HL-60/S4 (cell line): ENCODE measurements around the gene KSR1.
"Not testable (repeated sequence)": the region's sequence is repeated elsewhere in the genome, so short reads cannot be mapped to it uniquely, and the experiment has no call there.

Experiments
- in situ Hi-C: fragments of 300-500 bp; cut with MboI; formaldehyde crosslinking; loops from 2 replicates; pipeline ENCODE4 v1.14.3; 2022; ENCODE audit warnings: low sequenced_read_pairs

KSR1 gene

DNA sequence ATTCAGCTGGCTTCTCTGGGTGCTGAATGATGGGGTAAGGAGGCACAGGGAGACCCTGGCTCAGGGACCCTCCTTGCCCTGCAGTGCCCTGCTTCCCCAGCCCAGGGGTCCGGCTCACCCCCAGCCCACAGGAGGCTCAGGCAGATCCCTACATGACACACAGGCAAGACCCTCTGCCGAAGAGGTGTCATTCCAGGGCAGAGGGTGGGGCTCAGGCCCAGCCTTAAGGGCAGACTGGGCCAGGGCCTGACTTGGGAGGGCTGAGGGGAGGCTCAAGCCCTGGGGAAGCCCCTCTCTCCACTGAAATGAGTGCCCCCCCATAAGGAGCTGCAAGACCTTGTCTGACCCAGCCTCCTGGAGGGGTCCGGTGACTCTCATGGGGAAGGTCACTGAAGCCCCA is 30.3 kb upstream of the KSR1 start:
- in situ Hi-C loops: no loop called here

DNA sequence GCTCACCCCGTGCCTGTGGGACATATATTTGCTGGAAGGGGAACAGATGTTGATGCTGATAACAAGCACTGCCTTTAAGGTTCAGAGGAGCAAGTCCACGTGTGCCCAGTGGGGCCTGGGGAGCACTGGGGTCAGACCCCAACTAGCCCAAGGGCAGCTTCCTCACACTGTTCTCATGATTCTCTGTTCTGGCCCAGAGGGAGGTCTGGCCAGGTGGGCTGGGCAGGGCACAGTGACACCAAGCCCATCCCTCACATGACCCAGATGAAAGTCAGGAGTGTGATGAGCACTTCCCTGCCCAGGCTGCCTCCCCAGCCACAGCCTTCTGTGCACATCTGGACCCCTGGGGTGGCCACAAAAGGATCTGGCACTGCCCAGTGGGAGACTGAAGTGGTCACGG is 29.8 kb upstream of the KSR1 start:
- in situ Hi-C loops: not testable (repeated sequence)

DNA sequence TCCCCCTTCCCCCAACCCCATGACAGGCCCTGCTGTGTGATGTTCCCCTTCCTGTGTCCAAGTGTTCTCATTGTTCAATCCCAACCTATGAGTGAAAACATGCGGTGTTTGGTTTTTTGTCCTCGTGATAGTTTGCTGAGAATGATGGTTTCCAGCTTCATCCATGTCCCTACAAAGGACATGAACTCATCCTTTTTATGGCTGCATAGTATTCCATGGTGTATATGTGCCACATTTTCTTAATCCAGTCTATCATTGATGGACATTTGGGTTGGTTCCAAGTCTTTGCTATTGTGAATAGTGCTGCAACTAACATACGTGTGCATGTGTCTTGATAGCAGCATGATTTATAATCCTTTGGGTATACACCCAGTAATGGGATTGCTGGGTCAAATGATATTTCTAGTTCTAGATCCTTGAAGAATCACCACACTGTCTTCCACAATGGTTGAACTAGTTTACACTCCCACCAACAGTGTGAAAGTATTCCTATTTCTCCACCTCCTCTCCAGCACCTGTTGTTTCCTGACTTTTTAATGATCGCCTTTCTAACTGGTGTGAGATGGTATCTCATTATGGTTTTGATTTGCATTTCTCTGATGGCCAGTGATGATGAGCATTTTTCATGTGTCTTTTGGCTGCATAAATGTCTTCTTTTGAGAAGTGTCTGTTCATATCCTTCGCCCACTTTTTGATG is 28.9 kb upstream of the KSR1 start:
- in situ Hi-C loops: not testable (repeated sequence)

DNA sequence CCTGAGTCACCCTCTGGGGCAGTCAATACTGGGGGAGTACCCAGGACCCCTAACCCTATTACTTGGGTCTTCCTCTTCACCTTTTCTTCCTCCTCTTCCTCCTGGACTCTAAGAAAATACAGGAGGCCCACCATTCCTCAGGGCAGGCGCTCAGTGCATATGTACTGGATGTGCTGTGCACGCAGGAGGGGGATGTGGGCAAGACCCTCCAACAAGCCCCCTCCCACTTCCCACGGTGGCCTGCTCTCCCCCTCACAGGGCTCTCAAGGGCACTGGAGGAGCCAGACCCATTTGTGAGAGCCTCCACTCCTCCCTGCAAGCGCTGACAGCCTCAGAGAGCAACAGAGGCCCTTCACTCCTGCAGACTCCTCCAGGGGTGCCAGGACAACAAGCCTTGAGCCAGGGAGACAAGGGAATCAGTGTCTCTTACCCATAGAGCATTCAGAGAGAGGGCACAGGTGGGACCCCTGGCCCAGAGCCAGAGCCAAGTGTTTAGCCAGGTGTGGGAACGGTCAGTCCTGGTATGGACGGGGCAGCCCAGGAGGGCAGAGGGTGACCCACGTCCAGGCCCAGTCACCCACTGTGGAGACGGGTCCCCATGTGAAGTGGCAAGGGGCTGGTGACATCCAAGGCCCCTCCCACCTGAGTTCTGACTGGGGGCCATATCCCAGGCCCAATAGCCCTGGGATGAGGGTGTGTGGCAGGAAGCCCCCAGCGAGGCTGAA is 27.3 kb upstream of the KSR1 start:
- in situ Hi-C loops: no loop called here

DNA sequence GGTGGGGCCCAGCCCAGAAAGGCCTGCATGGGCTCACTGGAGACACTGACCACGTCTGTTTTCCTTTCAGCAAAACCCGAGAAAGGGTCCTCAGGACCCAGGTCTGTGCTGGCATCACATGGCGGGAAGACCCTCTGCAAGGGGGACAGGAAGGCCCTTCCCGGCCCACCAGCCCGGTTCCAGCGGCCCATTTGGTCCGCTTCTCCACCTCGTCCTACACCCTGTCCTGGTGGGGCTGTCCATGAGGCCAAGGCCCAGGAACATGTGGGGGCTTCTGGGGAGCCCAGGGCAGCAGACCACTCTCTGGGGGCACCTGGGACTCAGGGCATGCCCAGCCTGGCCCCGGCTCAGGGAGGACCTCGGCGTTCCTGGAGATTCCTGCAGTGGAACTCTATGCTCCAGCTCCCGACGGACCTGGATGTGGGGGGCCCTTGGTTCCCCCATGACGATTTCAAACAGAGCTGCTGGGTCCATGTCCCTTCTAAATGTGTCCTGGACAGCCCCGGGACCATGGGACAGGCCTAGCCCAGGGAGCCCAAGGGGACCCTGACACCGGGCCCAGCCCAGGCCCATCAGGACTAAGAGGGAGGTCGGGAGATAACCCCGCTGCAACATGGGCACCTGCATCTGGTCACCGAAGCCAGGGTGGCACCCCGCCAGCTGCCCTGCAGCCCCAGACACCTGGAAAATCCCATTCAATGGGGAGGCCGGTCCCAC is 26.4 kb upstream of the KSR1 start:
- in situ Hi-C loops: no loop called here

DNA sequence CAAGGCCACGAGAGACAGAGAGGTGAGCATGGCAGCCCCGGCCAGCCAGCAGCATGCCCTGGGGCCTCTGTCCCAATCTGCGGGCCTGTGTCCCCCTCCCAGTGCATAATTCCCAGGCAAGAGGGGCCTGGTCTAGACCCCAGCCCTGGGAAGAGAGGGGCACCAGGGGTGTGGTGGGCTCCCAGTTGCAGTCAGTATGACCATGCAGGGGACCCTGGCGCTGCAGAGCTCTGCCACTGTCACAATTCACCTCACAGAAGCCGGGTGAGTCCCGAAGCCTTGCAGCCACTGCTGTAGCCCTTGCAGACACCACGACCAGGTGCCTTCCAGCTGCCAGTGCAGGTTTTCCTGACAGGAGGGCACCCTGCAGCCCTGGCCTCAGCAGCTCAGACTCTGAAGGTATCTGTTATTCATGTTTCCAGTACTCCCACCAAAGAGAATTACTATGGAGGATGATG is 25.8 kb upstream of the KSR1 start:
- in situ Hi-C loops: no loop called here

DNA sequence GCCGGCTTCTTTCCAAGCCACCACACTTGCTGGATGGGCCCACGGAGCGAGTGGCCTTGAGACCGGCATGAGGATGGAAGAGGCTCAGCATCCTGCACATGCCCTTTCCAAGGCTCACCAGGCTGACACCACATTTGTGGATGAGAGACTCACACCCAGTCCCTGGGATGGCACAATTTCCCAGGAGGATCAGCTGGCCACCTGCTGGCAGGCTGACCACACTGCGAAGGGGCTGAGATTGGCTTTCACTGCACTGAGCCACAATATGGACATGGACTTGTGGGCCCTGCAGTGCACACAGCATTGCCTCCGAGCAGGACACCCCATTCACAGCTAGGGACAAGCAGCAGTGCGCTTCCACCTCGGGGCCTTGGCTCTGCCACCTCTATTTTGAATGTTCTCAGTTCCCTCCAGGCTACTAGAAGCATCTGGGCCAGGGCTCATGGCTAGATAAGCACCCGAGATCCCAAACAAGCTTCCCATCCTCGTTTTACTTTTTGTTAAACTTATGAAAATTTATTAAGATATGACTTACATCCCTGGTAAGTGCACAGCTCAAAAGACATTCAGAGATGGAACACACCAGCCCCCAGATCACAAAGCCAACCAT is 25.3 kb upstream of the KSR1 start:
- in situ Hi-C loops: no loop called here

DNA sequence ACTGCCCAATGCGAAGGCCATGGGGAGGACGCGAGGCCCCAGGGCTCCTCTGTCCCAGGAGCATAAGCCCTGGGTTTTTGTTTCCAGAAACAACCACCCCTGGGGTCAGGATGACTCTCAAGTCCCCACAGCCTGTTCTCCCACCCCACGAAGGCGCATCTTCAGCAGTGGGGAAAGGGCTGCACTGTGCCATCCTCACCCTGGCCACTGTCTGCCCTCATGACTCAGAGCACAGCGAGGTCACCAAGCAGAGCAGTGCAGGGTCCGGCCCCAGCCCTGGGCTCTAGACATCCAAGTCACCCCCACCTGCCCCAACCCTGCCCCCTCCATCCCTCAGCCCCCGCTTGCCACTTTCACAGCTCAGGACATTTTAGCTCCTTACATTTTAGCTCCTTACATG is 22.7 kb upstream of the KSR1 start:
- in situ Hi-C loops: no loop called here

DNA sequence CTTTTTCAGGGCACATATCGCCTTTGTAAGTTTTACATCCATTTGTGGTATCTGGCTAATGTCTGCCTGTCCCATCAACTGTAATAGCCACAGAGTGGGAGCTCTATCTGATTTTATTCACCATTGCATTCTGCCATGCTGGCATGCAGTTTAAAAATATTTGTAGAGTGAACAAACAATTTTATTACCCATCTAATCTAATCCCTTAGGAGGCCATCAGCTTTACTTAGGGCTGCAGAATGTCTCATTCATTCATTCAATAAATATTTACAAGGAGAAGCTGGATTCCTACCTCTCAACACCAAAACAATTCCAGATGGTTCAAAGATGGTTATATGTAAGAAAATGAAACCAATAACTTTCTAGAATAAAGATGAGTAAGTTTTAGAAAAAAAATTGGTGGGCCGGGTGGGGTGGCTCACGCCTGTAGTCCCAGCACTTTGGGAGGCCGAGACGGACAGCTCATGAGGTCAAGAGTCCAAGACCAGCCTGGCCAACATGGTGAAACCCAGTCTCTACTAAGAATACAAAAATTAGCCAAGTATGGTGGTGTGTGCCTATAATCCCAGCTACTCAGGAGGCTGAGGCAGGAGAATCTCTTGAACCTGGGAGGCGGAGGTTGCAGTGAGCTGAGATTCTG is 20.7 kb upstream of the KSR1 start:
- in situ Hi-C loops: not testable (repeated sequence)

DNA sequence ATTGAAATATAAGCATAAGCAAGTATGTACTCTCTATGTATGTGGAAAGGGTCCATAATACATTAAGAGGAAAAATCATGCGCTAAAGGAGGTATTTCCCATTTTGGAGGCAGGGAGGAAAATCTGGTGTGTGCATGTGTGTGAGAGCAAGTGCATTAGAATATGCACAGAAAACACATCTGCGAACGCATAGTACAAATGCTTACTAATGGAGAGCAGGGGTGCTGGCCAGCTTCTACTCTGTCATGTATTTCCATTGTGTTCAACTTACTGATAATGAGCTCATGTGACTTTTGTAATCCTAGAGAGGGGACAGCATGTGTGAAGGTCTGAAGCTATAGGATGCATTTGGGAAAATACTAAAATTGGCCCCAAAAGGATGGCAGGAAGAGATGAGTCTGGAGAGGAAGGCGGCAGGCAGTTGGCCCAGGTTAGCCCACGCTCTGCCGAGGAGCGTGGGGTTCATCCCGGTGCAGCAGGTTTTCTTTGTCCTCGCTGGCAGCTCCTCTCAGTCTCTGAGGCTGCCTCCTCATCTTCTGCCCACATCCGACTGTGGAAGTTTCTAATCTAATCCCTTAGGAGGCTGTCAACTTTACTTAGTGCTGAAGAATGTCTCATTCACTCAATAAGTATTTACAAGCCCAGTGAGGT is 17.8 kb upstream of the KSR1 start:
- in situ Hi-C loops: no loop called here

DNA sequence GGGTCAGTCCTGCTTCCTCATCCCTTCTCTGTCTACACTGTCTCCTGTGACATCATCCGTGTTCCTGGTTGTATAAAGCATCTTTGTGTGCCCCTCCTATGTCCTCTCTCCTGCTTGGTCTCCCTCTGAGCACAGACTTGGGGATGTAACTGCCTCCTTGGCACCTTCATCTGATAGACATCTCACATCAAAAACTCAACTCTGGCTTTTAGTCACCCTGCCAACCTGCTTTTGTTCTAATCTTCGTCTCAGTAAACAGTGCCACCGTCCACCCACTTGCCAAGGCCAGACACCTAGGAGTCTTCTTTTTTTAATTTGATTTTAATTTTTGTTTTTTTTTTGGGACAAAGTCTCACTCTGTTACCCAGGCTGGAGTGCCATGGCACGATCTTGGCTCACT is 16.9 kb upstream of the KSR1 start:
- in situ Hi-C loops: no loop called here

DNA sequence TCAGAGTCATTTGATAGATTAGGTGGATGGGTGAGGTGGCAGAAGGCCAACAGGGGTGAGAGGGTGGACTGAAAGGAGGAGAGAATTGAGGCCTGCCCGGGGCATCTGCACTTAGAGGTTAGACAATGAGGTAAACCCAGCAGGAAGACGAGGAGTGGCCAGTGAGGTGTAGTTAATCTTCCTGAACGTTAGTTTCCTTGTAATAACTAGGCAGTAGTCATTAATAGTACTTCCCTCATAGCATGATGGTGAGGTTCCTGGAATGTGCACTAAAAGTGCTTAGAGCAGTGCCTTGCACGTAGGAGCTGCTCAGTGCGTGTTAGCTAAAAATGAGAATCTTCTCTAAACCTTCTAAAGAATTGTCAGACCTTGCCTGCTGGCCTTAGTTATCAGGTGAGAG is 13.5 kb upstream of the KSR1 start:
- in situ Hi-C loops: no loop called here

DNA sequence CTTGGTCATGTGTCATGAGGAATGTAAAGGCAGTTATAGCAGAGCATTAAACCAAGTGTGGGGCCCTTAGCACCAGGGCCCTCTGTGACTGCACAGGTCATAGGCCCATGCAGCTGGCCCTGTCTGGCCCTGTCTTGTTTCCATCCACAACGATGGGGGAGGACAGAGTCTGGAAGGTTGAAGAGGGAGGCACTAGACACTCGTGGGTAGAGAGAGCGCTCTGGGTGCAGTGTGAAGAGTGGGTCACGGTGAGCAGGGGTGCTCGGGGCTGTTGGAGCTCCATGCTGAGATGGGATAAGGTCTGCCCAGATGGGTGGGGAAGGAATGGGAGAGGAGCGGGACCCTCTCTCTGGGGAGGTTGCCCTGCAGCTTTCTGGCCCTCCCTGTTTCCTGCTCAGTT is 12.8 kb upstream of the KSR1 start:
- in situ Hi-C loops: no loop called here

DNA sequence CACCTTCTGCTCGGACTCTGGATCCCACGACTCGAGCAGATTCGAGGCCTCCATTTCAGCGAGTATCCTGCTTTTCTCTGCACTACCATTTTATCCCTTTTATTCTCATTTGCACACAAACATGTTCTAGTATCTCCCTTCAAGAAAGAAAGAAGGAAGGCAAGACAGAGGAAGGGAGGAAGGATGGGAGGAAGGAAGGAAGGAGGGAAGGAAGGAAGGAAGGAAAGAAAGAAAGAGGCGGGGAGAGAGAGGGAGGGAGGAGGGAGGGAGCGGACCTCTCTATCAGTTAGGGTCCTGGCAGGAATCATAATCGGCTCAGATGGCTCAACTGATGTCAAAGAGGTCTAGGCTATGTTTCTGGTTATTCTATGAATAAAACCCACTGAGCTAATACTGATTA is 10.3 kb upstream of the KSR1 start:
- in situ Hi-C loops: no loop called here

DNA sequence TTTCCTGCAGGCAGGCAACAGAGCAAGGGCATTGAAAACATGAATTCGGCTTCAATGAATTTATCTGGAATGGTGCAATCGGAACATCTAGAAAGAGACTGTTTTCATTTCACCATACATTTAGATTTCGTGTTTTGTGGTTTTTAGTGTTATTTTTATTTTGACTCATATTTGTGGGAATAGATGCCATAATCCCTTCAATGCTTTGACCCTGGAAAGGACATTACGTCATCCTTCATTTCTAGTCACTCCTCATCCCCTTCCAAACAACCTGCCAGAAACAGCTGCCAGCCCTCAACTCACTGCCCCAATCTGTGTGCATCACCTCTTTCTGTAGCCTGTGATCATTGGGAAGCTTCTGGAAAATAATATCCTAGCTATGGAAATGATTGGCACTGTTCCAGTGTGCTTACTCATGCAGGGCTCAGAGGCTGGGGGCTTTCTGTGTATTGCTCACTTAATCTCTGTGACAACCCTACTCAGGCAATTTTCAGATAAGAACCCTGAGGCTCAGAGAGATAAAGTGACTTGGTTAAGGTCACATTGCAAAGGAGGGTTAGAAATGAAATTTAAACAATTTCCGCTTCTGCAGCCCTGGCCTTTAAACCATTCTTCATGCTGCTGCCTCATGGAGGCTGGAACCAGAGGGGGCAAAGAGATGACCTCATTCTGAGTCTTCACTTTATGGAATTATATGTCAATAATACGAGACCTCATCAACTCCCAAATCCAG is 9.5 kb upstream of the KSR1 start:
- in situ Hi-C loops: no loop called here

DNA sequence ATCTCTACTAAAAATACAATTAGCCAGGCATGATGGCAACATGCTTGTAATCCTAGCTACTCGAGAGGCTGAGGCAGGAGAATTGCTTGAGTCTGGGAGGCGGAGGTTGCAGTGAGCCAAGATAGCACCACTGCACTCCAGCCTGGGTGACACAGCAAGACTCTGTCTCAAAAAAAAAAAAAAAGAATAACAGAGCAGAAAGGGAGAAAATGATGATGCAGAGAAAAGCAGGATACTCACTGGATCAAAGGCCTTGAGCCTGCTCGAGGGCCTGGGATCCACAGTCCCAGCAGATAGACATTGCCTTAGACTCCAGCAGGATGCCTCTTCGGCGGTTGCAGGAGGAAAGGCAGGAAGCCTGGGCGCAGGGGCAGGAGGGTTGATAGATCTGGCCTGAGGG is 7.7 kb upstream of the KSR1 start:
- in situ Hi-C loops: not testable (repeated sequence)

DNA sequence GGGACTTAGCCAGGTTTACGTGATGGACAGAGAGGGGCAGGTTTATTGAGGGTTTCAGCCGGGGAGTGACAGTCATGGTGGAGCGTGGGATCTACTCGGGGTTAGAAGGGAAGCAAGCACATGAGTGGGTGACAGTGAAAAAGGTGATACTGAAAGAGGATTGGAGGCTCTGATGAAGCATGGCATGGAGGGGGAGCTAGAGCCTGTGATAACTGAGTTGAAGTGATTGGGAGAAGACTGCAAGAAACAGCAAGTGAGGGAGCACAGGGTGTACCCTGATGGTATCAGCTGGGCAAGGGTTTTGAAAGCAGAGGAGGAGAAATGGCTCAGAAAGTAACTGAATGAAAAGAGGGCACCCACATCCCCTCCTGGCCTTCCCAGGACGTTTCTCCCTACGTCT is 6.7 kb upstream of the KSR1 start:
- in situ Hi-C loops: no loop called here

DNA sequence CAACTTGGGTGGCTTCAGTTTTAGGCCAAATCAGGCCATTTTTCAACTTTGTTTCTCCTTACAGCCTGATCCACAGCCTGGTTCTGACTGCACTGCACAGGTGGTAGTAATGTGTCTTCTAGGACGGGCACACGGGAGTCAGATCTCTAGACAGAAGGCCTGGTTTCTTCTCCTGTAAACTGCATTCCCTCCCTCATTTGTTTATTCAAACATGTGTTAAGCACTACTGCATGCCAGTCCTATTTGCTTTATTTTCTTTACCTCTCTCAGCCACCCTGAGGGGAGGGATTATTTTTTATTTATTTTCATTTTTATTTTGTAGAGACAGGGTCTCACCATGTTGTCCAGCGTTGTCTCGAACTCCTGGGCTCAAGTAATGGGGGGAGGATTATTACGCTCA is 6.3 kb upstream of the KSR1 start:
- in situ Hi-C loops: loop anchor here (10.0 kb wide), 1 partner anchor 145 kb away; no protein-coding TSS in a partner anchor

DNA sequence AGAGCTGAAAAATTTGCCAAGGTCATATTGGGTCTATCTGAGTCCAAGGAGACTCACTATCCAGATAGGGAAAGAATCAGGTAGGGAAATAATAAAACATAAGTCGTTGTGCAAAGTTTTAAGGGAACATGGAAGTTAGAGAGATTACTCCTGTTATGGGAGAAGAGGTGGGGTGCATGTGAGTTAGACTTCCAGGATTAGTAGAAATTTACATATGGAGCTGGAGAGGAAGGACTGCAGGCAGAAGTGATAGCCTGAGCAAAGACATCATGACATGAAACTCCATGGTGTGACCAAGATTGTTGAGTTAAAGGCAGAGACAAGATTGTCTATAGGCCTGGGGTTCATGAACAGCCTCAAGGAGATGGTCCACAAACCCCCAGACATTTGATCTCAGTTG is 5.8 kb upstream of the KSR1 start:
- in situ Hi-C loops: loop anchor here (10.0 kb wide), 1 partner anchor 144 kb away; no protein-coding TSS in a partner anchor

DNA sequence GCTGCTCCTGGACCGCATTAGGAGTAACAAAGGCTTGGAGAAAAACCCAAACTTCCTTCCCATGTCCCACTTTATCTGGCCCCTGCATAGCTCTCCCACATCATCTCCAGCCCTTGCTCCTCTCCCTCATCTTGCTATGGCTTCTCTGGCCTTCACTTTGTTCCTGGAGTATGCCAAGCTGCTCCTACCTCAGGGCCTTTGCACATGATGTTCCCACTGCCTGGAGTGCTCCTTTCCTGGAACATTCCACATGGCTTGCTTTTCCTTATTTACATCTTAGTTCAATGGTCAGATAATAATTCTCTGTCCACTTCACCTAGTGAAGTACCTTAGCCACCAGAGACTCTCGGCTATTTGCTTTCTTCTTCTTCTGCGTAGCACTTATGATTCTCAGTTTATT is 4.3 kb upstream of the KSR1 start:
- in situ Hi-C loops: loop anchor here (10.0 kb wide), 1 partner anchor 143 kb away; no protein-coding TSS in a partner anchor
